ENCODE measurements around the gene PDE10A.

DNA sequence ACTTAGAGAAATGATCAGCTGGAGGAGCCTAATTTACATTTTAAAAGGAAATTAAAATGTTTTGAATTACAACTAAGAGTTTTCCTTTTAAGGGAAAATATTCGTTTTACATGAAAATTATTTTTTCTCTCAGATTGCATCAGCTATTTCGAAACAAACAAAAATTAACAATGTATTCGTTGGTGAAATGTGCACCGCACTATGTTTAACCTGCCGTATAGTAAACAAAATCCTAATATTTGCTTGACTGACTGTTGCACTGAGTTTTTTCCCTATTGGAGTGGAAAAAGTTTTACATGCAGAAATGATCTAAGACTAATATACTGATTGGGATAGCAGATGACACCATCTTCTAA, 5.7 kb downstream of the PDE10A start:
- TF ChIP-seq, protein P1, sequence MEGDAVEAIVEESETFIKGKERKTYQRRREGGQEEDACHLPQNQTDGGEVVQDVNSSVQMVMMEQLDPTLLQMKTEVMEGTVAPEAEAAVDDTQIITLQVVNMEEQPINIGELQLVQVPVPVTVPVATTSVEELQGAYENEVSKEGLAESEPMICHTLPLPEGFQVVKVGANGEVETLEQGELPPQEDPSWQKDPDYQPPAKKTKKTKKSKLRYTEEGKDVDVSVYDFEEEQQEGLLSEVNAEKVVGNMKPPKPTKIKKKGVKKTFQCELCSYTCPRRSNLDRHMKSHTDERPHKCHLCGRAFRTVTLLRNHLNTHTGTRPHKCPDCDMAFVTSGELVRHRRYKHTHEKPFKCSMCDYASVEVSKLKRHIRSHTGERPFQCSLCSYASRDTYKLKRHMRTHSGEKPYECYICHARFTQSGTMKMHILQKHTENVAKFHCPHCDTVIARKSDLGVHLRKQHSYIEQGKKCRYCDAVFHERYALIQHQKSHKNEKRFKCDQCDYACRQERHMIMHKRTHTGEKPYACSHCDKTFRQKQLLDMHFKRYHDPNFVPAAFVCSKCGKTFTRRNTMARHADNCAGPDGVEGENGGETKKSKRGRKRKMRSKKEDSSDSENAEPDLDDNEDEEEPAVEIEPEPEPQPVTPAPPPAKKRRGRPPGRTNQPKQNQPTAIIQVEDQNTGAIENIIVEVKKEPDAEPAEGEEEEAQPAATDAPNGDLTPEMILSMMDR (IDR thresholded peaks at IDR 0.05) = no peak
- no peak for TF ChIP-seq EZH2 (IDR thresholded peaks at IDR 0.05)

Measured in neural progenitor cell (in vitro differentiated cells).